CD4-positive, alpha-beta T cell treated with Interleukin-4 for 4 hours (primary cell): ENCODE measurements around the gene ZNF512B.
"Not testable (repeated sequence)": the region's sequence is repeated elsewhere in the genome, so short reads cannot be mapped to it uniquely, and the experiment has no call there.

ENCODE experiments used
- DNase-seq: peaks from one replicate; pipeline ENCODE4 v3.0.0-alpha.2; 2020

Gene ZNF512B

GRCh38 chr20:63932606-63933160 is 37.0 kb downstream of the ZNF512B start:
- DNase-seq = no peak

DNA sequence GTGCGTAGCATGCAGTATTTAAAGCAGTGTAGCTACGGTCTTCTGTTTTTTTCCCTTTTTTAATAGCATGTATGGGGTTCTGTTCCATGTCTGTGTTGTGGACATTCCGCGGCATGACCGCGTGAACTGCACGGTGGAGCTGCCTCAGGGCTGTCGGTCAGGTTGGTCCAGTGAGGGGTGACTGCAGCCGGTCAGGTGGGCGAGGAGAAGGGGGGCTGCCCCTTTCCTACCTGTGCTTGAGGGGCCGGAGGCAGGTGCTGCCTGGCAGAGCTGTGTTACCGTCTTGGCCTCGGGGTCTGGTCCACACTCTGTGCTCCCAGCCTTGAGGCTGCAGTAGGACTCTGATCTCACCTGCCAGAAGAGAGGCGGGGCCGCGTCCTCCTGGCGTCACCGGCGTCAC is 38.0 kb downstream of the ZNF512B start:
- no peak for DNase-seq

GRCh38 chr20:63930971-63931553 is 38.7 kb downstream of the ZNF512B start:
- DNase-seq = no peak

- not testable (repeated sequence) for DNase-seq
Measured at GRCh38 chr20:63929473-63929883, 40.3 kb downstream of the ZNF512B start.

DNA sequence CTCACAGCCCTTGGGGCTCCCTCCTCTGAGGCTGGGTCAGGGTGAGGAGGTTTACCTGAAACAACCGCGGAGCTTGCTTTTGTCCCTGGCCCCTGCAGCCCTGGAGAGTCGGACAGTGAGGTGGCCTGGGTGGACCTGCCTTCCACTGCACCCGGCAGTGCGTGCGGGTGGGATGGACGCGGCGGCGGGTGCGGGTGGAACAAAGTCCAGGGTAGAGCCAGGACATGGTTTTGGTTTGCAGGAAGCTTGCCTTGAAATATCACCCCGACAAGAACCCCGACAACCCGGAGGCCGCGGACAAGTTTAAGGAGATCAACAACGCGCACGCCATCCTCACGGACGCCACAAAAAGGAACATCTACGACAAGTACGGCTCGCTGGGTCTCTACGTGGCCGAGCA is 40.7 kb downstream of the ZNF512B start:
- DNase-seq = no peak

- DNase-seq = no peak
Measured at GRCh38 chr20:63926298-63926697, 43.4 kb downstream of the ZNF512B start.

DNA sequence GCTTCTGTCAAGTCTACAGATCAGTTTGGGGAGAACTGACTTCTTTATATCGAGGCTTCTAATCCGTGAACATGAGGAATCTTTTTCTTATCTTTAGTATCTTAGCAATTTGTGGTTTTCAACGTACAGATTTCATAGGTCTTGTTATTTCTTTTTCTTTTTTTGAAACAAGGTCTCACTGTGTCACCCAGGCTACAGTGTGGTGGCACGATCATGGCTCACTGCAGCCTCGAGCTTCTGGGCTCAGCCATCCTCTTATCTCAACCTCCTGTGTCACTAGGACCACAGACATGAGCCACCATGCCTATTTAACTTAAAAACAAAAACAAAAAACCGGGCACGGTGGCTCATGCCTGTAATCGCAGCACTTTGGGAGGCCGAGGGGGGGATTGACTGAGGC is 45.5 kb downstream of the ZNF512B start:
- DNase-seq = no peak

DNA sequence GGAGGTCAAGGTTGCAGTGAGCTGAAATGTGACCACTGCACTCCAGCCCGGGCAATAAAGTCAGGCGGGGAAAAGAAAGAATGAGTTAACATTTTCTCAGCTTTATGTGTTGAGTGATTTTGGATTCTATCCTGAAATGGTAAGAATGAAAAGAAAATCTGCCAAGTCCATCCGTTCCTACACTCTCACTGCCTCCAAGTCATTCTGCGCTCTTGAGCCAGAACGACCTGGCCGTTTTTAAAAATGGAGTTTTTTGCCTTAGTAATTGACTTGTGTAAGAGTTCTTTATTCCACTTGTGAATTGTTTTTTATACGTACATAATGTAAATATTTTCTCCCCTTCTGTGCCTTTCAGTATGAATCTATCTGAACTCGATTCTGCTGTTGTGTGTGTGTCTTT is 46.1 kb downstream of the ZNF512B start:
- DNase-seq = no peak

DNA sequence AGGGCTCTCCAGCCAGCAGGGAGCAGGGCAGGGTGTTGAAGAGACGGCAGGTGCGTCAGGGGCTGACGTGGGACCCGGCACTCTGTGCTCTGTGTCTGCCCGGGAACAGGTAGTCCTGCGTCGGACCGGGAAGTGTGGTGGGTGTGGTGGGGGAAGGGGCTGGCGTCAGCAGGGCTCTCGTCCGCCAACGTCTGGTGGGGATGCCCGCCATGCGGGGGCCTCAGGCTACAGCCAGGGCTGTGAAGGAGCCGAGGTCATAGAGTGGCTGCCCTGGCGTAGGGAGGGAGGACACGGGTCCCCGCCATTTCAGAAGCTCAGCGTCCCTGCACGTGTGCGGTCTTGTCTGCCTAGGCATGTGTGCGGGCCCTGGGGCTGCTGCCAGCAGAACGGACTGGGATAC is 49.5 kb downstream of the ZNF512B start:
- DNase-seq = no peak

DNA sequence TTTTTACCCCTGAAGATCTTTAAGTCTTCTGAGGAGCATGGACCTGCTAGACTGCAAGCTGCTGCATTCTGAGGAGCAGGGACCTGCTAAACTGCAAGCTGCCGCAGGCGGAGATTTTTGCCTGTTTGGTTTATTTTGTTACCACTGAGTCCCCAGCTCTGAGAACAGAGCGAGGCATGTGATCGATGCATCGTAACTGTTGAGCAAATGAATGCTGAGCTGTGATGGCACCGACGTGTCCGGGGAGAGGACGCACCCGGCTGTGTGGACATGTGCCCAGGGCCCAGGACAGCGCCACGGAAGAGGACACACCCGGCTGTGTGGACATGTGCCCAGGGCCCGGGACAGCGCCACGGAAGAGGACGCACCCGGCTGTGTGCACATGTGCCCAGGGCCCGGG is 50.6 kb downstream of the ZNF512B start:
- DNase-seq = no peak

GRCh38 chr20:63917811-63918210 is 51.9 kb downstream of the ZNF512B start:
- DNase-seq = no peak

DNA sequence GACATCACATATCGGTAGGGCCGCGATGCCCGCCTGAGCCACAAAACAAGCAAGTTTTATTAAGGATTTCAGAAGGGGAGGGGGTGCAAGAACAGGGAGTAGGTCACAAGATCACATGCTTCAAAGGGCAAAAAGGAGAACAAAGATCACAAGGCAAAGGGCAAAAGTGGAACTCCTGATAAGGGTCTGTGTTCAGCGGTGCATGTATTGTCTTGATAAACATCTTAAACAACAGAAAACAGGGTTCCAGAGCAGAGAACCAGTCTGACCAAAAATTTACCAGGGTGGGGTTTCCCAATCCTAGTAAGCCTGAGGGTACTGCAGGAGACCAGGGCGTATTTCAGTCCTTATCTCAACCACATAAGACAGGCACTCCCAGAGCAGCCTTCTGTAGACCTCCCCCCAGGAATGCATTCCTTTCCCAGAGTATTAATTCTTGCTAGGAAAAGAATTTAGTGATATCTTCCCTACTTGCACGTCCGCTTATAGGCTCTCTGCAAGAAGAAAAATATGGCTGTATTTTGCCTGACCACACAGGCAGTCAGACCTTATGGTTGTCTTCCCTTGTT is 53.3 kb downstream of the ZNF512B start:
- DNase-seq = not testable (repeated sequence)

GRCh38 chr20:63915471-63915870 is 54.3 kb downstream of the ZNF512B start:
- DNase-seq = no peak

- no peak for DNase-seq
Measured at GRCh38 chr20:63913768-63914167, 56.0 kb downstream of the ZNF512B start.

DNA sequence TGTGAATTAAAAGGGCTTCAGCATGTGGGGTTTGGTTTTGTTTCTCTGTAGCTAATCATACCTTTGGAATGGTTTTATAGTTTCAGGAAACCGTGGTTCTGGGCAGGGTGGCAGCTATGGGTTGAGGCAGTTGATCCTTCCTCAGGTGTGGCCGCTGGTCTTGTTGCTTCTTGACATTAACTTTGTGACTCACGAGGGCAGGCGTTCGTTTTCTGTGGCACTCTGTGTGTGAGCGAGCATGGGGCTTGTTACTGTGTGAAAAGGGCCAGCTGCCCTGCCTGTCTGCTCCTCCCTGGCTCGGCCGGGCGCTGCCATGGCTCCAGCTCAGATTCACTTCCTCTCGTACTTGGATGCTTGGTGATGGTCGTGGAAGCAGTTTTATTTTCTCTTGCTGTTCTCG is 58.6 kb downstream of the ZNF512B start:
- peak; percentile 9 for DNase-seq

DNA sequence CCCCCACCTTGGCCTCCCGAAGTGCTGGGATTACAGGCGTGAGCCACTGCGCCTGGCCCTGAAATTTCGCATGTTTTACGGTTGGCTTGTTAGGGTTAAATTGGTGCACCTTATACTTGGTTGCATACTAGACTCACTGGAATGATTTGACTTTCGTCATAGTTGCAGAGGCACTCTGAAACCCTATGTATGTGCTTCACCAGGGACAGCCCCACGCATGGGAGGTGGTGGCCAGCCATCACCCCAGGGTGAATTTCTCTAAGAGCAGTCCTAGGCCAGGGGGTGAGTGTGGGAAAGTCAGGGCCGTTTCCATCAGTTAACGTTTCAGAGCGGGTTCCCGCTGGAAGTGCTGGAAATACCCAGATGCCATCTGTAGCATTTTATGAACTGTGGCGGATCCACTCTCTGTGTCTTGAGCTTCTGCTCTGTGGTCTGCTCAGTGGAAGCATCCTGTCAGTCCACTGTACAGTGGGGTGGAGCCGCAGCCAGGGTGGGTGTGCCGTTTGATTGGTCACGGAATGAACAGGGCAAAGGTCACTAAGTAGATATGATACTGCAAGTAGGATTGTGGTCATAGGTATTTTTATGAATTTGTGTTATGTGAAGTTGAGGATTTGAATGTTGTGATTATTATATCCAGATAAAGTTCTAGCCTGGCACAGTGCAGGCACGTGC is 61.6 kb downstream of the ZNF512B start:
- no peak for DNase-seq
